ENCODE data around the gene LDHA. TPM values are rescaled to one million over a fixed set of nuclear protein-coding genes. Genes with fewer than 3 reads are reported as not detected.

Gene LDHA
- total and polyA plus RNA-seq, 2 of the 13 experiments (the other 11 are each of a cell fraction or from before 2014, with no cell fraction given): 805 to 1,547 TPM

- TF ChIP-seq ZNF598 (CRISPR knock-in tag; IDR thresholded peaks at IDR 0.05; ENCODE audit: borderline replicate concordance) (peak; percentile 22; the same call in 1 of the 2 replicates), ZNF30 (CRISPR knock-in tag; IDR thresholded peaks at IDR 0.05) (no peak), ZFX (CRISPR knock-in tag; IDR thresholded peaks at IDR 0.05; ENCODE audit: low read depth) (peak; percentile 50), MIXL1 (CRISPR knock-in tag; IDR thresholded peaks at IDR 0.05) (peak; percentile 32; the same call in 1 of the 2 replicates), NFAT5 (CRISPR knock-in tag; IDR thresholded peaks at IDR 0.05) (peak; percentile 59; the same call in 1 of the 2 replicates), SMAD3 (CRISPR knock-in tag; IDR thresholded peaks at IDR 0.05) (no peak), CEBPG (CRISPR knock-in tag; IDR thresholded peaks at IDR 0.05) (no peak; the same call in 1 of the 2 replicates), KLF15 (CRISPR knock-in tag; IDR thresholded peaks at IDR 0.05; ENCODE audit: borderline replicate concordance) (no peak), NCOA5 (CRISPR knock-in tag; IDR thresholded peaks at IDR 0.05) (no peak), CBX1 (IDR thresholded peaks at IDR 0.05; ENCODE audit: low read depth) (no peak), ZNF326 (CRISPR knock-in tag; IDR thresholded peaks at IDR 0.05; ENCODE audit: borderline replicate concordance) (no peak), ZSCAN29 (CRISPR knock-in tag; conservative IDR thresholded peaks at IDR 0.05) (0 out of 2 replicates have a peak, but pooled peaks have one; percentile 53), ZNF740 (CRISPR knock-in tag; IDR thresholded peaks at IDR 0.05) (no peak), NCOA2 (CRISPR knock-in tag; IDR thresholded peaks at IDR 0.05) (peak; percentile 41), GTF3A (CRISPR knock-in tag; conservative IDR thresholded peaks at IDR 0.05) (0 out of 2 replicates have a peak, but pooled peaks have one; percentile 39), MNT (IDR thresholded peaks at IDR 0.05) (no peak), STAT6 (CRISPR knock-in tag; IDR thresholded peaks at IDR 0.05; ENCODE audit: borderline replicate concordance) (no peak), REPIN1 (CRISPR knock-in tag; IDR thresholded peaks at IDR 0.05; ENCODE audit: borderline replicate concordance, low read depth) (no peak; the same call in 1 of the 2 replicates), ZNF776 (CRISPR knock-in tag; IDR thresholded peaks at IDR 0.05) (no peak), ESRRA (CRISPR knock-in tag; IDR thresholded peaks at IDR 0.05; ENCODE audit: low read depth) (peak; percentile 62; the same call in 1 of the 2 replicates)
Observed at GRCh38 chr11:18384157-18384641, 10.2 kb upstream of the LDHA start (continued).
